GM12892 (cell line): Measurements from ENCODE around the gene GSDMA.

Experiments used
- POLR2A ChIP-seq: IDR thresholded peaks from 2 replicates; pipeline ENCODE4 v1.6.1; 2011; ENCODE audit warnings: low read depth, low read length, control low read depth
- POLR2AphosphoS5 ChIP-seq: IDR thresholded peaks from 2 replicates; pipeline ENCODE4 v1.6.1; 2011; ENCODE audit warnings: low read depth, low read length, control low read depth
- TAF1 ChIP-seq: IDR thresholded peaks from 2 replicates; pipeline ENCODE4 v1.6.1; 2011; ENCODE audit warnings: low read depth, mild to moderate bottlenecking, control low read depth, low read length, borderline replicate concordance

- TF ChIP-seq TAF1 (no peak), POLR2A (peak; percentile 18; the same call in 1 of the 2 replicates), POLR2AphosphoS5 (no peak; the same call in 1 of the 2 replicates)
These were observed 55.7 kb downstream of the GSDMA start for GRCh38 chr17:40018211-40019121.
